ENCODE results near the gene SLC2A3. TPM values are rescaled to one million over a fixed set of nuclear protein-coding genes. Genes with fewer than 3 reads are reported as not detected.

The SLC2A3 gene
- polyA plus RNA-seq, 1 experiment = 40.1 TPM

- ChIA-PET CTCF (no interaction called here), POLR2A (no interaction called here)
- H3K4me3 ChIP-seq (ENCODE audit: low read depth, low read length) = no peak overlapping the region
- no peaks in the 10 kb centered on the region for H3K27me3 ChIP-seq (ENCODE audit: control insufficient read depth, insufficient read depth, low read length)
- no peak for DNase-seq (ENCODE audit: low read depth)
- no peaks in the 10 kb centered on the region for H3K36me3 ChIP-seq (ENCODE audit: control insufficient read depth, insufficient read depth, low read length)
- no peak for TF ChIP-seq CTCF (IDR thresholded peaks at IDR 0.05; ENCODE audit: insufficient read depth, low read depth, low read length)
Observed at GRCh38 chr12:7879246-7879645, 56.7 kb downstream of the SLC2A3 start.

- POLR2A ChIA-PET = no interaction called here
- Histone ChIP-seq H3K36me3 (ENCODE audit: control insufficient read depth, insufficient read depth, low read length) (no peaks in the 10 kb centered on the region), H3K4me3 (ENCODE audit: low read depth, low read length) (no peak overlapping the region), H3K27me3 (ENCODE audit: control insufficient read depth, insufficient read depth, low read length) (peaks cover 2% of the 10 kb centered on the region)
- no peak for DNase-seq (ENCODE audit: low read depth)
- CTCF ChIA-PET = interaction anchor here (0.7 to 1.2 kb wide), 2 partner anchors 8 to 12 kb away, joined by 3 read pairs; no protein-coding TSS in a partner anchor
- no peak for TF ChIP-seq CTCF (IDR thresholded peaks at IDR 0.05; ENCODE audit: insufficient read depth, low read depth, low read length)
Observed at GRCh38 chr12:7877420-7877819, 58.6 kb downstream of the SLC2A3 start.

- Histone ChIP-seq H3K27me3 (ENCODE audit: control insufficient read depth, insufficient read depth, low read length) (peaks cover 5% of the 10 kb centered on the region), H3K4me3 (ENCODE audit: low read depth, low read length) (peak within 1 kb of the TSS; percentile 10), H3K36me3 (ENCODE audit: control insufficient read depth, insufficient read depth, low read length) (no peaks in the 10 kb centered on the region)
- ChIA-PET CTCF (interaction anchor here (0.6 to 0.7 kb wide), 2 partner anchors 8 to 18 kb away, joined by 3 read pairs; no protein-coding TSS in a partner anchor), POLR2A (no interaction called here)
- no peak for TF ChIP-seq CTCF (IDR thresholded peaks at IDR 0.05; ENCODE audit: insufficient read depth, low read depth, low read length)
- no peak for DNase-seq (ENCODE audit: low read depth)
Observed at GRCh38 chr12:7872566-7873319, 63.2 kb downstream of the SLC2A3 start, which contains the start of gene SLC2A14. TSS of gene SLC2A14 (minus strand) at chr12:7872915. CDS start at chr12:7869880, 3,035 bp downstream.

GRCh38 chr12:7870335-7870734, 65.7 kb downstream of the SLC2A3 start:
- no peak for DNase-seq (ENCODE audit: low read depth)
- ChIA-PET POLR2A (no interaction called here), CTCF (interaction anchor here (0.6 kb wide), 1 partner anchor 61 kb away, joined by 3 read pairs; no protein-coding TSS in a partner anchor)
- no peak for TF ChIP-seq CTCF (IDR thresholded peaks at IDR 0.05; ENCODE audit: insufficient read depth, low read depth, low read length)
- peaks cover 5% of the 10 kb centered on the region for H3K27me3 ChIP-seq (ENCODE audit: control insufficient read depth, insufficient read depth, low read length)
- no peak overlapping the region for H3K4me3 ChIP-seq (ENCODE audit: low read depth, low read length)
- H3K36me3 ChIP-seq (ENCODE audit: control insufficient read depth, insufficient read depth, low read length) = no peaks in the 10 kb centered on the region

Small RNAs within 50 kb of the gene (small RNA-seq; reads per million reads assigned to genes)
- gene RF00019 (ENCODE audit: insufficient read length, low read depth, low replicate concordance) = not detected

Other genes starting within 250 kb of the SLC2A3 start
- not detected in 2 replicates for gene GDF3, start 240.4 kb downstream of the SLC2A3 start, polyA plus RNA-seq (2011; rRNA removed)
- not detected in 2 replicates for gene DPPA3, start 224.8 kb downstream of the SLC2A3 start, polyA plus RNA-seq (2011; rRNA removed)
- gene CLEC4C, start 188.8 kb downstream of the SLC2A3 start, polyA plus RNA-seq (2011; rRNA removed) = not detected in 2 replicates
- gene NANOGNB, start 171.0 kb downstream of the SLC2A3 start, polyA plus RNA-seq (2011; rRNA removed) = not detected in 2 replicates
- gene NANOG, start 146.8 kb downstream of the SLC2A3 start, polyA plus RNA-seq (2011; rRNA removed) = not detected in 2 replicates
- not detected in 2 replicates for gene SLC2A14, start 63.3 kb downstream of the SLC2A3 start, polyA plus RNA-seq (2011; rRNA removed)
- 5.3 and 6.5 TPM in 2 replicates for gene FOXJ2, start 96.5 kb upstream of the SLC2A3 start, polyA plus RNA-seq (2011; rRNA removed)
- gene C3AR1, start 130.2 kb upstream of the SLC2A3 start, polyA plus RNA-seq (2011; rRNA removed) = 0.11 and 0.13 TPM in 2 replicates
- 30.0 and 34.0 TPM in 2 replicates for gene NECAP1, start 146.1 kb upstream of the SLC2A3 start, polyA plus RNA-seq (2011; rRNA removed)
- 0.26 and 0.48 TPM in 2 replicates for gene CLEC4A, start 187.4 kb upstream of the SLC2A3 start, polyA plus RNA-seq (2011; rRNA removed)
- gene ZNF705A, start 220.8 kb upstream of the SLC2A3 start, polyA plus RNA-seq (2011; rRNA removed) = not detected in 2 replicates

All from BJ (cell line).